SK-N-SH treated with all-trans-retinoic acid at 6 μM for 48 hours (cell line): ENCODE measurements around the gene APBA2.

ENCODE experiments used
- ARNTL ChIP-seq: fragments of 450-650 bp; formaldehyde crosslinking; IDR thresholded peaks from 2 replicates; pipeline ENCODE4 v1.5.0; 2020; ENCODE audit warnings: low read depth, mild to moderate bottlenecking, moderate library complexity, borderline replicate concordance
- CREB5 ChIP-seq: fragments of 250-450 bp; sonication (Bioruptor Pico); IDR thresholded peaks from 2 replicates; pipeline ENCODE4 v1.5.1; 2020; ENCODE audit warnings: low read depth, mild to moderate bottlenecking, moderate library complexity
- CSDC2 ChIP-seq: fragments of 250-450 bp; sonication (Bioruptor Pico); IDR thresholded peaks from 2 replicates; pipeline ENCODE4 v1.5.0; 2020; ENCODE audit warnings: mild to moderate bottlenecking, moderate library complexity
- CSRNP3 ChIP-seq: fragments of 250-450 bp; sonication (Bioruptor Pico); IDR thresholded peaks from 2 replicates; pipeline ENCODE4 v1.5.1; 2021; ENCODE audit warnings: mild to moderate bottlenecking, moderate library complexity
- ESRRG ChIP-seq: fragments of 250-450 bp; sonication (Bioruptor Pico); IDR thresholded peaks from 2 replicates; pipeline ENCODE4 v1.6.1; 2021; ENCODE audit warnings: mild to moderate bottlenecking
- ISL1 ChIP-seq: fragments of 250-450 bp; sonication (Bioruptor Pico); IDR thresholded peaks from 2 replicates; pipeline ENCODE4 v2.1.2; 2022; ENCODE audit warnings: mild to moderate bottlenecking, moderate library complexity
- OSR1 ChIP-seq: fragments of 250-450 bp; sonication (Bioruptor Pico); IDR thresholded peaks from 2 replicates; pipeline ENCODE4 v1.8.0; 2022; ENCODE audit warnings: moderate library complexity, mild to moderate bottlenecking, inconsistent platforms
- PATZ1 ChIP-seq: fragments of 250-450 bp; sonication (Bioruptor Pico); IDR thresholded peaks from 2 replicates; pipeline ENCODE4 v1.8.0; 2020; ENCODE audit warnings: mild to moderate bottlenecking, moderate library complexity, borderline replicate concordance
- TOX ChIP-seq: fragments of 250-450 bp; sonication (Bioruptor Pico); IDR thresholded peaks from 2 replicates; pipeline ENCODE4 v1.8.0; 2021; ENCODE audit warnings: mild to moderate bottlenecking, moderate library complexity, borderline replicate concordance
- ZFP3 ChIP-seq: fragments of 250-450 bp; sonication (Bioruptor Pico); IDR thresholded peaks from 2 replicates; pipeline ENCODE4 v1.5.0; 2020; ENCODE audit warnings: mild to moderate bottlenecking, moderate library complexity
- ZNF565 ChIP-seq: fragments of 450-650 bp; formaldehyde crosslinking; conservative IDR thresholded peaks from 2 replicates; pipeline ENCODE4 v1.5.0; 2020; ENCODE audit warnings: low read depth, mild to moderate bottlenecking, moderate library complexity
- ZNF70 ChIP-seq: fragments of 450-650 bp; formaldehyde crosslinking; IDR thresholded peaks from 2 replicates; pipeline ENCODE4 v1.5.0; 2020; ENCODE audit warnings: mild to moderate bottlenecking, moderate library complexity

- TF ChIP-seq ISL1 (CRISPR knock-in tag) (no peak), PATZ1 (CRISPR knock-in tag) (no peak), TOX (no peak), CSRNP3 (CRISPR knock-in tag) (no peak), ZNF70 (CRISPR knock-in tag) (no peak), ZNF565 (no peak), CSDC2 (CRISPR knock-in tag) (no peak), ARNTL (CRISPR knock-in tag) (no peak), ESRRG (CRISPR knock-in tag) (no peak), OSR1 (no peak), CREB5 (CRISPR knock-in tag) (no peak), ZFP3 (CRISPR knock-in tag) (no peak)
These were observed 248.0 kb downstream of the APBA2 start for GRCh38 chr15:29133791-29134190.
